Endothelial cell of umbilical vein (primary cell): ENCODE results near the gene PDZD4.

Experiments used
- EZH2 ChIP-seq: IDR thresholded peaks from 2 replicates; pipeline ENCODE4 v1.6.1; 2012; ENCODE audit warnings: borderline replicate concordance, low read depth, mild to moderate bottlenecking, moderate library complexity, low read length, inconsistent platforms; ENCODE audit not compliant: severe bottlenecking
- FOS ChIP-seq: IDR thresholded peaks from 2 replicates; pipeline ENCODE4 v1.6.1; 2011; ENCODE audit warnings: mild to moderate bottlenecking, low read length, moderate library complexity, borderline replicate concordance; ENCODE audit not compliant: insufficient read depth
- JUN ChIP-seq: IDR thresholded peaks from 2 replicates; pipeline ENCODE4 v1.6.1; 2011; ENCODE audit warnings: borderline replicate concordance, low read depth; ENCODE audit not compliant: insufficient read length, insufficient read depth
- MAX ChIP-seq: IDR thresholded peaks from 2 replicates; pipeline ENCODE4 v1.6.1; 2011; ENCODE audit not compliant: insufficient read depth, insufficient read length
- MYC ChIP-seq: IDR thresholded peaks from one replicate; pipeline ENCODE4 v1.6.1; 2011; ENCODE audit warnings: mild to moderate bottlenecking, low read depth, low read length
- POLR2A ChIP-seq: IDR thresholded peaks from 2 replicates; pipeline ENCODE4 v1.6.1; 2012; ENCODE audit warnings: low read depth, mild to moderate bottlenecking, control low read depth, low read length
- POLR2AphosphoS5 ChIP-seq: IDR thresholded peaks from 2 replicates; pipeline ENCODE4 v1.6.1; 2012; ENCODE audit warnings: low read depth, mild to moderate bottlenecking, control low read depth, low read length, moderate library complexity; ENCODE audit not compliant: insufficient read depth
- TF ChIP-seq, protein P1 (sequence below), 2 donors: IDR thresholded peaks; 1 replicate in 1 of 2; 2 replicates in 1 of 2; pipeline ENCODE4 v1.5.1; 2011; ENCODE audit warnings: low read length in 2 of 2, mild to moderate bottlenecking in 2 of 2, moderate library complexity in 2 of 2, control low read depth in 1 of 2, inconsistent platforms in 1 of 2, low read depth in 1 of 2; ENCODE audit not compliant: insufficient read depth in 1 of 2; ENCODE audit errors: extremely low read depth in 1 of 2

GRCh38 chrX:153778684-153779101 lies 51.7 kb downstream of the PDZD4 start:
- no peak for TF ChIP-seq POLR2A
- TF ChIP-seq, protein P1, sequence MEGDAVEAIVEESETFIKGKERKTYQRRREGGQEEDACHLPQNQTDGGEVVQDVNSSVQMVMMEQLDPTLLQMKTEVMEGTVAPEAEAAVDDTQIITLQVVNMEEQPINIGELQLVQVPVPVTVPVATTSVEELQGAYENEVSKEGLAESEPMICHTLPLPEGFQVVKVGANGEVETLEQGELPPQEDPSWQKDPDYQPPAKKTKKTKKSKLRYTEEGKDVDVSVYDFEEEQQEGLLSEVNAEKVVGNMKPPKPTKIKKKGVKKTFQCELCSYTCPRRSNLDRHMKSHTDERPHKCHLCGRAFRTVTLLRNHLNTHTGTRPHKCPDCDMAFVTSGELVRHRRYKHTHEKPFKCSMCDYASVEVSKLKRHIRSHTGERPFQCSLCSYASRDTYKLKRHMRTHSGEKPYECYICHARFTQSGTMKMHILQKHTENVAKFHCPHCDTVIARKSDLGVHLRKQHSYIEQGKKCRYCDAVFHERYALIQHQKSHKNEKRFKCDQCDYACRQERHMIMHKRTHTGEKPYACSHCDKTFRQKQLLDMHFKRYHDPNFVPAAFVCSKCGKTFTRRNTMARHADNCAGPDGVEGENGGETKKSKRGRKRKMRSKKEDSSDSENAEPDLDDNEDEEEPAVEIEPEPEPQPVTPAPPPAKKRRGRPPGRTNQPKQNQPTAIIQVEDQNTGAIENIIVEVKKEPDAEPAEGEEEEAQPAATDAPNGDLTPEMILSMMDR (IDR thresholded peaks at IDR 0.05; ENCODE audit: extremely low read depth in 1 of 2, insufficient read depth in 1 of 2, low read depth in 1 of 2, low read length in 2 of 2), result no peak
- no peak for TF ChIP-seq EZH2
- TF ChIP-seq MAX, result no peak
- TF ChIP-seq FOS, result no peak
- TF ChIP-seq JUN, result no peak
- no peak for TF ChIP-seq POLR2AphosphoS5
- TF ChIP-seq MYC, result no peak
